ENCODE measurements around the gene FAM83F.

DNA sequence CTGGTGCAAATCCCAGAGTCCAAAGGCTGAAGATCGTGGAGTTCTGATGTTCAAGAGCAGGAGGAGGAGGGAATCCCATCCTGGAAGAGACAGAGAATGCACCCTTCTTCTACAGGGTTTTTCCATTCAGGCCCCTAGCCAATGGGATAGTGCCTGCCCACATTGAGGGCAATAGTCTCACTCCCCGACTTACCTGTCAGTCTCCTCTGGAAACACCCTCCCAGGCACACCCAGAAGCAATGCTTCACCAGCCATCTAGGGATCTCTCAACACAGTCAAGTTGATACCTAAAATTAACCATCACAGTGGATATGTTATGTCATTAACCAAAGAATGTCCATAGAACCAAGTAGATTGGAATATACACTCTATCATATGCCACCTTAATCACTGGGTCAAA lies 72.9 kb downstream of the FAM83F start:
- no peak for TF ChIP-seq POLR2AphosphoS5 (IDR thresholded peaks at IDR 0.05; ENCODE audit: low read depth, low read length)
- TF ChIP-seq TAF1 (IDR thresholded peaks at IDR 0.05; ENCODE audit: borderline replicate concordance, insufficient read depth, low read length) = no peak
- TF ChIP-seq, protein P1, sequence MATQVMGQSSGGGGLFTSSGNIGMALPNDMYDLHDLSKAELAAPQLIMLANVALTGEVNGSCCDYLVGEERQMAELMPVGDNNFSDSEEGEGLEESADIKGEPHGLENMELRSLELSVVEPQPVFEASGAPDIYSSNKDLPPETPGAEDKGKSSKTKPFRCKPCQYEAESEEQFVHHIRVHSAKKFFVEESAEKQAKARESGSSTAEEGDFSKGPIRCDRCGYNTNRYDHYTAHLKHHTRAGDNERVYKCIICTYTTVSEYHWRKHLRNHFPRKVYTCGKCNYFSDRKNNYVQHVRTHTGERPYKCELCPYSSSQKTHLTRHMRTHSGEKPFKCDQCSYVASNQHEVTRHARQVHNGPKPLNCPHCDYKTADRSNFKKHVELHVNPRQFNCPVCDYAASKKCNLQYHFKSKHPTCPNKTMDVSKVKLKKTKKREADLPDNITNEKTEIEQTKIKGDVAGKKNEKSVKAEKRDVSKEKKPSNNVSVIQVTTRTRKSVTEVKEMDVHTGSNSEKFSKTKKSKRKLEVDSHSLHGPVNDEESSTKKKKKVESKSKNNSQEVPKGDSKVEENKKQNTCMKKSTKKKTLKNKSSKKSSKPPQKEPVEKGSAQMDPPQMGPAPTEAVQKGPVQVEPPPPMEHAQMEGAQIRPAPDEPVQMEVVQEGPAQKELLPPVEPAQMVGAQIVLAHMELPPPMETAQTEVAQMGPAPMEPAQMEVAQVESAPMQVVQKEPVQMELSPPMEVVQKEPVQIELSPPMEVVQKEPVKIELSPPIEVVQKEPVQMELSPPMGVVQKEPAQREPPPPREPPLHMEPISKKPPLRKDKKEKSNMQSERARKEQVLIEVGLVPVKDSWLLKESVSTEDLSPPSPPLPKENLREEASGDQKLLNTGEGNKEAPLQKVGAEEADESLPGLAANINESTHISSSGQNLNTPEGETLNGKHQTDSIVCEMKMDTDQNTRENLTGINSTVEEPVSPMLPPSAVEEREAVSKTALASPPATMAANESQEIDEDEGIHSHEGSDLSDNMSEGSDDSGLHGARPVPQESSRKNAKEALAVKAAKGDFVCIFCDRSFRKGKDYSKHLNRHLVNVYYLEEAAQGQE (IDR thresholded peaks at IDR 0.05; ENCODE audit: insufficient read depth in 1 of 2, low read depth in 2 of 2, low read length in 2 of 2) = no peak

Data from PFSK-1 (cell line).